AG04449 (cell line): ENCODE measurements around the gene RAP1GAP.

ENCODE experiments used
- CTCF ChIA-PET: fragments of 350-600 bp; formaldehyde crosslinking; extraction: SDS; loops from one replicate; lab custom pipeline; 2021; ENCODE audit warnings: antibody characterized with exemption; lab: Yijun Ruan, JAX
- POLR2A ChIA-PET: fragments of 400-600, 350-600 bp; formaldehyde crosslinking; extraction: SDS; loops from one replicate; lab custom pipeline; 2020; ENCODE audit warnings: antibody characterized with exemption, inconsistent platforms; lab: Yijun Ruan, JAX
- DNase-seq: peaks from one replicate; pipeline ENCODE4 v3.0.0-alpha.2; 2010; ENCODE audit warnings: low read depth, low spot score
- H3K4me3 ChIP-seq: 2 replicates; pipeline ENCODE4 v1.5.1; 2011; ENCODE audit warnings: low read depth, mild to moderate bottlenecking, control low read depth, low read length
- CTCF ChIP-seq: IDR thresholded peaks from one replicate; pipeline ENCODE4 v1.5.1; 2011; ENCODE audit warnings: mild to moderate bottlenecking, moderate library complexity, low read length, control low read depth, inconsistent platforms; ENCODE audit not compliant: insufficient read depth; ENCODE audit errors: missing control alignments

The RAP1GAP gene

GRCh38 chr1:21607549-21608529 is 61.3 kb downstream of the RAP1GAP start:
- TF ChIP-seq CTCF: no peak
- ChIA-PET POLR2A (no interaction called here), CTCF (interaction anchor here (0.7 to 2.4 kb wide), 3 partner anchors 12 to 237 kb away, joined by 3 to 12 read pairs (median 3); no protein-coding TSS in a partner anchor)
- H3K4me3 ChIP-seq: no peak overlapping the region
- no peak for DNase-seq

- no peak for DNase-seq
- CTCF ChIA-PET: interaction anchor here (2.4 kb wide), 1 partner anchor 10 kb away, joined by 12 read pairs; no protein-coding TSS in a partner anchor
- no peak for TF ChIP-seq CTCF
- H3K4me3 ChIP-seq: no peak overlapping the region
- POLR2A ChIA-PET: no interaction called here
Measured at GRCh38 chr1:21605964-21606705, 63.0 kb downstream of the RAP1GAP start.

- no peak overlapping the region for H3K4me3 ChIP-seq
- no peak for DNase-seq
- CTCF ChIA-PET: interaction anchor here (2.4 kb wide), 1 partner anchor 9 kb away, joined by 12 read pairs; no protein-coding TSS in a partner anchor
- TF ChIP-seq CTCF: no peak
- POLR2A ChIA-PET: no interaction called here
Measured at GRCh38 chr1:21605012-21605715, 64.0 kb downstream of the RAP1GAP start.

- CTCF ChIA-PET: no interaction called here
- no peak overlapping the region for H3K4me3 ChIP-seq
- no peak for DNase-seq
- POLR2A ChIA-PET: no interaction called here
- no peak for TF ChIP-seq CTCF
Measured at GRCh38 chr1:21604208-21604957, 64.8 kb downstream of the RAP1GAP start.

- ChIA-PET POLR2A (no interaction called here), CTCF (no interaction called here)
- H3K4me3 ChIP-seq: no peak overlapping the region
- no peak for TF ChIP-seq CTCF
- DNase-seq: no peak
Measured at GRCh38 chr1:21603177-21604138, 65.7 kb downstream of the RAP1GAP start.
